ENCODE measurements around the gene RAB35.

- TF ChIP-seq CTCF (IDR thresholded peaks at IDR 0.05), result no peak
- TF ChIP-seq POLR2A (IDR thresholded peaks at IDR 0.05), result no peak
Observed at GRCh38 chr12:120089796-120090195, 26.8 kb downstream of the RAB35 start.
